KMS-11 (cell line): ENCODE measurements around the gene ETFBKMT.

Source experiments
- H2AFZ ChIP-seq: fragments of 200-600 bp; sonication (generic); 2 replicates; pipeline ENCODE4 v1.6.1; 2016; ENCODE audit warnings: antibody characterized with exemption, mixed run types, low read depth
- H3K27ac ChIP-seq: fragments of 200-600 bp; sonication (generic); 2 replicates; pipeline ENCODE4 v1.6.1; 2016; ENCODE audit warnings: mild to moderate bottlenecking, mixed run types
- H3K27me3 ChIP-seq: fragments of 200-600 bp; sonication (generic); 2 replicates; pipeline ENCODE4 v1.6.1; 2017; ENCODE audit warnings: mild to moderate bottlenecking, low read depth, mixed run types, moderate library complexity; ENCODE audit not compliant: insufficient read depth
- H3K36me3 ChIP-seq: fragments of 200-600 bp; sonication (generic); 2 replicates; pipeline ENCODE4 v1.6.1; 2017; ENCODE audit warnings: mild to moderate bottlenecking, mixed run types; ENCODE audit not compliant: insufficient read depth
- H3K4me1 ChIP-seq: fragments of 200-600 bp; sonication (generic); 2 replicates; pipeline ENCODE4 v1.6.1; 2016; ENCODE audit warnings: mild to moderate bottlenecking, low read depth, mixed run types; ENCODE audit not compliant: poor library complexity, severe bottlenecking
- H3K4me2 ChIP-seq: fragments of 200-600 bp; sonication (generic); 2 replicates; pipeline ENCODE4 v1.7.0; 2016; ENCODE audit warnings: mild to moderate bottlenecking, mixed run types
- H3K4me3 ChIP-seq: fragments of 200-600 bp; sonication (generic); IDR thresholded peaks from 2 replicates; pipeline ENCODE4 v1.6.1; 2017; ENCODE audit warnings: low read depth, low read length, mixed read lengths; ENCODE audit not compliant: insufficient read depth
- H3K79me2 ChIP-seq: fragments of 200-600 bp; sonication (generic); 2 replicates; pipeline ENCODE4 v1.6.1; 2016; ENCODE audit warnings: low read depth, mixed run types; ENCODE audit not compliant: insufficient read depth
- H3K9ac ChIP-seq: fragments of 200-600 bp; sonication (generic); 2 replicates; pipeline ENCODE4 v1.6.1; 2016; ENCODE audit warnings: mild to moderate bottlenecking, mixed run types
- H4K20me1 ChIP-seq: fragments of 200-600 bp; sonication (generic); 2 replicates; pipeline ENCODE4 v1.6.1; 2016; ENCODE audit warnings: mild to moderate bottlenecking, mixed run types; ENCODE audit not compliant: insufficient read depth
- TF ChIP-seq, protein P1 (sequence below): fragments of 200-600 bp; sonication (generic); conservative IDR thresholded peaks from 2 replicates; pipeline ENCODE4 v1.6.1; 2017; ENCODE audit warnings: low read depth, mild to moderate bottlenecking, antibody characterized with exemption, low read length, moderate library complexity, mixed read lengths

Gene ETFBKMT

GRCh38 chr12:31650918-31651317 is 8.6 kb upstream of the ETFBKMT start:
- Histone ChIP-seq H3K27me3 (no peaks in the 10 kb centered on the region), H3K27ac (no peak overlapping the region), H3K36me3 (no peaks in the 10 kb centered on the region), H3K4me2 (no peak overlapping the region), H3K9ac (no peak overlapping the region), H2AFZ (no peak overlapping the region), H3K4me3 (no peak overlapping the region), H3K4me1 (peaks cover 12% of the 10 kb centered on the region), H4K20me1 (no peaks in the 10 kb centered on the region), H3K79me2 (no peaks in the 10 kb centered on the region)
- TF ChIP-seq, protein P1, sequence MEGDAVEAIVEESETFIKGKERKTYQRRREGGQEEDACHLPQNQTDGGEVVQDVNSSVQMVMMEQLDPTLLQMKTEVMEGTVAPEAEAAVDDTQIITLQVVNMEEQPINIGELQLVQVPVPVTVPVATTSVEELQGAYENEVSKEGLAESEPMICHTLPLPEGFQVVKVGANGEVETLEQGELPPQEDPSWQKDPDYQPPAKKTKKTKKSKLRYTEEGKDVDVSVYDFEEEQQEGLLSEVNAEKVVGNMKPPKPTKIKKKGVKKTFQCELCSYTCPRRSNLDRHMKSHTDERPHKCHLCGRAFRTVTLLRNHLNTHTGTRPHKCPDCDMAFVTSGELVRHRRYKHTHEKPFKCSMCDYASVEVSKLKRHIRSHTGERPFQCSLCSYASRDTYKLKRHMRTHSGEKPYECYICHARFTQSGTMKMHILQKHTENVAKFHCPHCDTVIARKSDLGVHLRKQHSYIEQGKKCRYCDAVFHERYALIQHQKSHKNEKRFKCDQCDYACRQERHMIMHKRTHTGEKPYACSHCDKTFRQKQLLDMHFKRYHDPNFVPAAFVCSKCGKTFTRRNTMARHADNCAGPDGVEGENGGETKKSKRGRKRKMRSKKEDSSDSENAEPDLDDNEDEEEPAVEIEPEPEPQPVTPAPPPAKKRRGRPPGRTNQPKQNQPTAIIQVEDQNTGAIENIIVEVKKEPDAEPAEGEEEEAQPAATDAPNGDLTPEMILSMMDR, result no peak

GRCh38 chr12:31651893-31652521 is 7.5 kb upstream of the ETFBKMT start:
- Histone ChIP-seq H3K4me1 (peaks cover 12% of the 10 kb centered on the region), H4K20me1 (no peaks in the 10 kb centered on the region), H3K27ac (no peak overlapping the region), H3K4me3 (no peak overlapping the region), H3K4me2 (no peak overlapping the region), H3K79me2 (no peaks in the 10 kb centered on the region), H3K9ac (no peak overlapping the region), H2AFZ (peak overlapping the region; percentile 99; the same call in 1 of the 2 replicates), H3K36me3 (no peaks in the 10 kb centered on the region), H3K27me3 (no peaks in the 10 kb centered on the region)
- TF ChIP-seq, protein P1, result no peak

DNA sequence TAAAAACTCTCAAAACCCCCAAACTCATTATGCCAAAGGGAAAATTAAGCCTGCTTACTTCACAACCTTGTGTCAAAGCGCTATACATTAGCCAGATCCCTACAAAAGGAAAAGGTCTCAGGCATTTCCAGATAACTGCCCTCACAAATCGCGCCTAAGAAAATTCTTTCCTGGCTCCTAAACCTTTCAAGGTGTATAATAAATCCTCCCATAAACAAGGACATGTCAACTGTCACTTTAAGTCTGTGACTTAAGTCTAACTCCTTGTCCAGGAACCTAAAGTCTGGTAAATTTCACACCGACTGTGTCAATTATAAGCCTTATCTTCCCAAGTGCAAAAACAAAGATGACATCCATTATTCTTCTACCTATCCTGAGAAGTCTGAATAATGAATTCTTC is 4.3 kb upstream of the ETFBKMT start:
- H3K9ac ChIP-seq, result no peak overlapping the region
- TF ChIP-seq, protein P1, result no peak

DNA sequence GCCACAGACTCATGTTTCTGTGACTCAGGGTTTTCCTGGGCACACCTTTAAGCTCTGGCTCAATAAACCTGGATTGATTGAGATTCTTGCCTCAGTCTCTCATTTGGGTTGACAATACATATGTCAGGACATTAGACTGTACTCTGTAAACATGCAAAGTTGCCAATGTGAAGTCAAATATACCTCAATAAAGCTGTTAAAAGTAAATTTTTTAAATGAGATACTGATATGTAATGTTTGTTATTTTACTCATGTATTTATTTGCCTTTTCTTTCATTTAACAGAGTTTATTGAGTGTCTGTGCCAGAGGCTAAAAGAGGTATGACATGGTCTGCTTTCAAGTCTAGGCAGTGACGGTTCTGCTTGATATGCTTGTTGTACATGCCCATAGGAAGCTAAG is 3.7 kb upstream of the ETFBKMT start:
- no peak overlapping the region for H3K9ac ChIP-seq
- no peak overlapping the region for H3K4me3 ChIP-seq
- no peak overlapping the region for H2AFZ ChIP-seq
- TF ChIP-seq, protein P1, result no peak
- H3K4me2 ChIP-seq, result no peak overlapping the region
- H3K4me1 ChIP-seq, result peaks cover 27% of the 10 kb centered on the region
- no peaks in the 10 kb centered on the region for H4K20me1 ChIP-seq
- no peaks in the 10 kb centered on the region for H3K27me3 ChIP-seq
- no peaks in the 10 kb centered on the region for H3K79me2 ChIP-seq
- no peak overlapping the region for H3K27ac ChIP-seq
- H3K36me3 ChIP-seq, result no peaks in the 10 kb centered on the region

More for the DNA sequence above, 4.3 kb upstream of the ETFBKMT start:
- H3K4me1 ChIP-seq, result peaks cover 22% of the 10 kb centered on the region
- no peak overlapping the region for H3K27ac ChIP-seq
- no peaks in the 10 kb centered on the region for H3K27me3 ChIP-seq
- no peak overlapping the region for H3K4me3 ChIP-seq
- H3K79me2 ChIP-seq, result no peaks in the 10 kb centered on the region
- H4K20me1 ChIP-seq, result no peaks in the 10 kb centered on the region
- no peak overlapping the region for H2AFZ ChIP-seq
- no peaks in the 10 kb centered on the region for H3K36me3 ChIP-seq
- no peak overlapping the region for H3K4me2 ChIP-seq
